Neuron (in vitro differentiated cells): ENCODE results near the gene DEFB132.
A peak's percentile ranks its signal among the peaks of the same experiment; 100 is the strongest.
"Not testable (repeated sequence)": the region's sequence is repeated elsewhere in the genome, so short reads cannot be mapped to it uniquely, and the experiment has no call there.

Experiments
- H2AFZ ChIP-seq: one replicate; pipeline ENCODE4 v1.6.1; 2013; ENCODE audit warnings: low read depth, mild to moderate bottlenecking, inconsistent platforms, low read length, moderate library complexity
- H3K27me3 ChIP-seq: one replicate; pipeline ENCODE4 v1.6.1; 2013; ENCODE audit warnings: low read length; ENCODE audit not compliant: insufficient read depth
- H3K36me3 ChIP-seq: one replicate; pipeline ENCODE4 v1.6.1; 2013; ENCODE audit warnings: low read length; ENCODE audit not compliant: insufficient read depth
- H3K4me1 ChIP-seq: one replicate; pipeline ENCODE4 v1.6.1; 2013; ENCODE audit warnings: low read length; ENCODE audit not compliant: insufficient read depth
- H3K4me3 ChIP-seq: 2 replicates; pipeline ENCODE4 v1.5.1; 2013; ENCODE audit warnings: mild to moderate bottlenecking, low read length, moderate library complexity
- H3K9me3 ChIP-seq: one replicate; pipeline ENCODE4 v1.6.1; 2013; ENCODE audit warnings: low read length

DEFB132 gene

GRCh38 chr20:237489-237888 lies 20.0 kb upstream of the DEFB132 start:
- peaks cover 4% of the 10 kb centered on the region for H3K27me3 ChIP-seq
- H3K36me3 ChIP-seq: no peaks in the 10 kb centered on the region
- H3K4me3 ChIP-seq: no peak overlapping the region
- H3K9me3 ChIP-seq: no peaks in the 10 kb centered on the region
- H2AFZ ChIP-seq: no peak overlapping the region
- H3K4me1 ChIP-seq: peaks cover 3% of the 10 kb centered on the region

- Histone ChIP-seq H3K9me3 (no peaks in the 10 kb centered on the region), H3K4me3 (no peak overlapping the region), H3K4me1 (peaks cover 3% of the 10 kb centered on the region)
These were observed 19.6 kb upstream of the DEFB132 start for GRCh38 chr20:237929-238328.

DNA sequence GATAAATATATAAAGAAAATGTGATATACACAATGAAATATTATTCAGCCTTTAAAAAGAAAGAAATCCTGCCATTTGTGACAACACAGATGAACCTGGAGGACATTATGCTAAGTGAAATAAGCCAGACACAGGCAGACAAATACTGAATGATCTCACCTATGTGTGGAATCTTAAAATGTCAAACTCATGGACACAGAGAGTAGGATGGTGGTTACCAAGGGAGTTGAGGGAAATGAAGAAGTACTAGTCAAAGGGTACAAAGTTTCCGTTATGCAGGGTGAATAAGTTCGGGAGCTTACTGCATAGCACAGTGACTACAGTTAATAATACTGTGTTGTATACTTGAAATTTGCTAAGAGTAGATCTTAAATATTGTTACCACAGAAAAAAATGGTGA lies 14.6 kb upstream of the DEFB132 start:
- H3K27me3 ChIP-seq: peaks cover 4% of the 10 kb centered on the region
- H2AFZ ChIP-seq: no peak overlapping the region
- no peaks in the 10 kb centered on the region for H3K36me3 ChIP-seq
- H3K9me3 ChIP-seq: no peaks in the 10 kb centered on the region
- H3K4me1 ChIP-seq: no peaks in the 10 kb centered on the region
- no peak overlapping the region for H3K4me3 ChIP-seq

More at GRCh38 chr20:237929-238328, 19.6 kb upstream of the DEFB132 start:
- Histone ChIP-seq H3K27me3 (peaks cover 4% of the 10 kb centered on the region), H3K36me3 (no peaks in the 10 kb centered on the region), H2AFZ (no peak overlapping the region)

DNA sequence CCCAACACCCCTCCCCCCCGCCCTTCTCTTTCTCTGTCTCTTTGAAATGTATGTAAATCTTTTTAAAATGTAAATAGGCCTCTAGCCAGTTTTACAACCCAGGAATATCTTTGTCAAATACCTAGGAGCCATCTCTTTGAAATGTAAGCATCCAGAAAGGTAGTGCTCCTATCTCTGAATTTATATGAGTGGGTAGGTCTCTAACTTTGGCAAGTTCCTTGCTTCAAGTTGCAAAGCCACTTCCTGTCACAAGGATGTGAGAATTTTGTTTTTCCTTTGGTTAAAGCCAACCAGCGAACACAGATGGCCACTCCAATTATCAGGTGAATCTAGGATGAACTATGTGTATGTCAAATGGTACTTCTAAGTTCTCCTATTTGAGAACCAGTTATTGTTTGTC lies 6.2 kb upstream of the DEFB132 start:
- Histone ChIP-seq H2AFZ (no peak overlapping the region), H3K4me3 (no peak overlapping the region), H3K4me1 (no peaks in the 10 kb centered on the region), H3K36me3 (no peaks in the 10 kb centered on the region), H3K27me3 (peaks cover 12% of the 10 kb centered on the region), H3K9me3 (no peaks in the 10 kb centered on the region)

GRCh38 chr20:252801-253200 lies 4.7 kb upstream of the DEFB132 start:
- no peaks in the 10 kb centered on the region for H3K36me3 ChIP-seq
- no peak overlapping the region for H2AFZ ChIP-seq
- H3K4me1 ChIP-seq: no peaks in the 10 kb centered on the region
- no peaks in the 10 kb centered on the region for H3K9me3 ChIP-seq
- no peak overlapping the region for H3K4me3 ChIP-seq
- peaks cover 12% of the 10 kb centered on the region for H3K27me3 ChIP-seq

DNA sequence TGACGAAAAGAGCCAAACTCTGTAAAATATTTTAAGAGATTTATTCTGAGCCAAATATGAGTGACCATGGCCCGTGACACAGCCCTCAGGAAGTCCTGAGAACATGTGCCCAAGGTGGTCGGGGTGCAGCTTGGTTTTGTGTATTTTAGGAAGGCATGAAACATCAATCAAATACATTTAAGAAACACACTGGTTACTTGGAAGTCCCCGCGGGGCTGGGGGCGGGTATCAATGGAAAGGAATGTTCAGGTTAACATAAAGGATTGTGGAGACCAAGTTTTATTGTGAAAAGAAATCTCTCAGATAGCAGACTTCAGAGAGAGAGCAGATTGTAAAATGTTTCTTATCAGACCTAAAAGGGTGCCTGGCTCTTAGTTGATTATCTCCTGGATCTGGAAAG lies 4.1 kb upstream of the DEFB132 start:
- not testable (repeated sequence) for H2AFZ ChIP-seq, H3K4me3 ChIP-seq, H3K4me1 ChIP-seq, H3K9me3 ChIP-seq, H3K36me3 ChIP-seq
- peaks cover 16% of the 10 kb centered on the region for H3K27me3 ChIP-seq

- H3K27me3 ChIP-seq: peaks cover 4% of the 10 kb centered on the region
- H3K4me1 ChIP-seq: no peaks in the 10 kb centered on the region
- no peak overlapping the region for H3K4me3 ChIP-seq
- H2AFZ ChIP-seq: no peak overlapping the region
- no peaks in the 10 kb centered on the region for H3K9me3 ChIP-seq
- H3K36me3 ChIP-seq: no peaks in the 10 kb centered on the region
These were observed 840 bp downstream of the DEFB132 start for GRCh38 chr20:258269-258858.

DNA sequence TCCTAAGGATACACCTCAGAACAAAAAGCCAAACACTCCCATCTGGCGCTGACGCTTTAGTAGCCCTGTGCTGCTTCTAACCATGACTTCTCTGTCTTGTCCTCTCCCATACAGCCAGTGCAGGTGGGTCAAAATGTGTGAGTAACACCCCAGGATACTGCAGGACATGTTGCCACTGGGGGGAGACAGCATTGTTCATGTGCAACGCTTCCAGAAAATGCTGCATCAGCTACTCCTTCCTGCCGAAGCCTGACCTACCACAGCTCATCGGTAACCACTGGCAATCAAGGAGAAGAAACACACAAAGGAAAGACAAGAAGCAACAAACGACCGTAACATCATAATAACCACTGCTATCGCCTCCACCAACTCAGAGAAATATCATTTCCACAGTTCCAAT lies 1.4 kb downstream of the DEFB132 start:
- H3K27me3 ChIP-seq: peaks cover 4% of the 10 kb centered on the region
- no peaks in the 10 kb centered on the region for H3K36me3 ChIP-seq
- H3K4me3 ChIP-seq: no peak overlapping the region
- H2AFZ ChIP-seq: no peak overlapping the region
- no peaks in the 10 kb centered on the region for H3K4me1 ChIP-seq
- no peaks in the 10 kb centered on the region for H3K9me3 ChIP-seq

DNA sequence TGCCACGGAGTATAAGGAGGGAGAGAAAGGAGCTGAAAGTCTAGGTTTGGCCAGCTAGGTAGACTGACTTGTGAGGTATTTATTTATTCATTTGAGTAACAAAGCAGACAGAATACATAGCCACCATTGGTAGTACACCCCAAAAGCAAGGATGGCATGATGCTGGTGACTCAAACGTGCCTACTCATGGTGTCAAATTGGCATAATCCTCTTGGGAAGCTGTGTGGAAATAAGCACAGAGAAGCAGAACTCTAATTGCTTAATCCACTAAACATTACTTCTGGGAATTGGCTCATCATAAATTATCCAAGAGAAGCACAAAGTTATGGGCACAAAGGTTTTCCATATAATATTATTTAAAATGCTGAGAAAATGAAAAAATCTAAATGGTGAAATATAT lies 2.5 kb downstream of the DEFB132 start:
- no peak overlapping the region for H2AFZ ChIP-seq
- H3K36me3 ChIP-seq: no peaks in the 10 kb centered on the region
- peaks cover 4% of the 10 kb centered on the region for H3K27me3 ChIP-seq
- H3K4me1 ChIP-seq: no peaks in the 10 kb centered on the region
- no peaks in the 10 kb centered on the region for H3K9me3 ChIP-seq
- no peak overlapping the region for H3K4me3 ChIP-seq

DNA sequence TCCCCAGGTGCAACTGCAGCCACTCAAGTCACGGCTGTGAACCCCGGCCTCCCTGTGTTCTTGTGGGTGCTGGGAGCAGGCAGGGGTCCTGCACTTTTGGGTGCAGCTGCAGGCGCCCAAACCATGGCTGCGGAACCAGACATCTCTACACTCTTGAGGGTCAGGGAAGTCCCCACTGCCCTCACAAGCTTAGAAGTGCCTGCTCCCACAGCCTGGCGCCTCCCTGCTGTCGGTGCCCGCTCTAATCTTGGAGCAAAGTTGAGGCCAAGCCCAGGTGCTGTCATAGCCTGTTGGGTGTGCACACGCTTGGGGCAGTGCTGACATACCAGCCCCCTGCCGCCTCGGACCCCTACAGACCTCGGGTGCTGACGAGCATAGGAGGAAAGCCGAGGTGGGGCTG lies 6.2 kb downstream of the DEFB132 start:
- no peaks in the 10 kb centered on the region for H3K4me1 ChIP-seq
- H2AFZ ChIP-seq: no peak overlapping the region
- H3K27me3 ChIP-seq: no peaks in the 10 kb centered on the region
- H3K9me3 ChIP-seq: no peaks in the 10 kb centered on the region
- no peak overlapping the region for H3K4me3 ChIP-seq
- H3K36me3 ChIP-seq: no peaks in the 10 kb centered on the region

DNA sequence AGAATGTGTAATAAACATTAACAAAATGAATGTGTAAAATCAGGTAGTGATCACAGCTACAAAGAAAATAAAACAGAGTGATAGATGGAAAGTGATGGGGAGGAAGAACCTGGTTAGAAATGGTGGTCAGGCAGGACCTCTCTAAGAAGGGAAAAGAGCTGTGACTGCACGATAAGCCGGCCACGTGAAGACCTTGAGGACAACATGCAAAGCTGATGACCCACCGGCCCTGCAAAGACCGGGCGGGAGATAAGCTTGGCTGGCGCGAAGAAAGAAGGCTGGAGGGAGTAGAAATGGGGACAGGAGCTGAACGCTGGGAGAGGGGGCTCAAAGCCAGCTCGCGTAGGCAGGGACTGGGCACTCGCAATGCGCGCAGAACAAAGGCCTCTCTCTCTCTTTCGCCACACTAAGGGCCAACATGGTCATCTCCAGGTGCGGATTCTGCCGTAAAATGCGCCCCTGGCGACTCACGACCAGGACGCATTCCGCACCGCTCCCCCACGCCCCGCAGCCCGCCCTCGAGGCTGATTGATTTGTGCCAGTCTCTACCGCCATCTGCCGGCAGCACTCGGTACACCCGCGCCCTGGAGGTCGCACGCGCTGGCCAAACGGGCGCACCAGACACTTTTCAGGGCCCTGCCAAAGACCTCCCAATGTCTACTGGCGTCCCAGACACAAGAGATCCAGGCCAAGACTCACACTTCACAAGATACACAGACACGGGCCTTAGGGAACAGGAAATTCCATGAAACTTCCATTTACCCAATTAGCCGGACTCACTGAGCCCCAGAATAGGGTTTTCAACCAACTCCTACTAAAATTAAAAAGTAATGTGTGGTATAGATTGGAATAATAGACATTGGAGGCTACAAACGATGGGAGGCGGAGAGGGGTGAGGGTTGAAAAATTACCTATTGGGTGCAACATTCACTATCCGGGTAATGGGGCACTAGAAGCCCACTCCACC lies 9.4 kb downstream of the DEFB132 start:
- Histone ChIP-seq H3K4me3 (peak overlapping the region; percentile 33), H3K4me1 (no peaks in the 10 kb centered on the region), H3K27me3 (no peaks in the 10 kb centered on the region), H3K36me3 (no peaks in the 10 kb centered on the region), H3K9me3 (no peaks in the 10 kb centered on the region), H2AFZ (peak overlapping the region; percentile 71)

- Histone ChIP-seq H3K36me3 (peaks cover 10% of the 10 kb centered on the region), H3K27me3 (no peaks in the 10 kb centered on the region), H3K9me3 (no peaks in the 10 kb centered on the region), H2AFZ (no peak overlapping the region), H3K4me3 (no peak overlapping the region), H3K4me1 (no peaks in the 10 kb centered on the region)
These were observed 13.0 kb downstream of the DEFB132 start for GRCh38 chr20:270517-270916.

DNA sequence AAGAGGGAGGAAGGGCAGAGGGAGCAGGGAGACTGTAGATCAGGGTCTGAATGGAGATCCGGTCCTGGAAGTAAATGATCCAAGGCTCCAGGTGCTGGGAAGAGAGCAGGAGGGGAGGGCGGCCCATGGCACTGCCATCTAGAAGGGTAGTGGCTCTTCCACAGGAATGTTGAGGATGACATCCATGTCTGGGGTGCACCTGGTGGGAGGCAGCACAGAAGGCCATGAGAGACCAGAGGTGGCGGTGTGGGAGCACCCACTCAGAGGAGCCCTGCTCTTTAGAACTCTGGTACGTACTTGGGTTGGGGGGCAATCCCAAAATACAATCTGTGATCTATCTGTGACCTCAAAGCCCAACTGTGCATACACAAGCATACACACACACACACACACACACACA lies 13.5 kb downstream of the DEFB132 start:
- H3K4me1 ChIP-seq: no peaks in the 10 kb centered on the region
- no peak overlapping the region for H2AFZ ChIP-seq
- no peaks in the 10 kb centered on the region for H3K27me3 ChIP-seq
- no peak overlapping the region for H3K4me3 ChIP-seq
- peaks cover 15% of the 10 kb centered on the region for H3K36me3 ChIP-seq
- H3K9me3 ChIP-seq: no peaks in the 10 kb centered on the region
